AG09309 (cell line): ENCODE measurements around the gene LIMS2.

Experiments used
- DNase-seq: peaks from one replicate; pipeline ENCODE4 v3.0.0-alpha.2; 2010; ENCODE audit warnings: low read depth
- H3K4me3 ChIP-seq: 2 replicates; pipeline ENCODE4 v1.5.1; 2011; ENCODE audit warnings: mild to moderate bottlenecking, low read depth, low read length, moderate library complexity; ENCODE audit not compliant: control insufficient read depth
- CTCF ChIP-seq: IDR thresholded peaks from 2 replicates; pipeline ENCODE4 v1.5.1; 2011; ENCODE audit warnings: mild to moderate bottlenecking, low read depth, low read length, inconsistent platforms; ENCODE audit not compliant: insufficient read depth, control insufficient read depth; ENCODE audit errors: missing control alignments

LIMS2 gene

GRCh38 chr2:127658146-127658545, 17.2 kb downstream of the LIMS2 start:
- no peak overlapping the region for H3K4me3 ChIP-seq
- no peak for DNase-seq
- TF ChIP-seq CTCF: no peak

DNA sequence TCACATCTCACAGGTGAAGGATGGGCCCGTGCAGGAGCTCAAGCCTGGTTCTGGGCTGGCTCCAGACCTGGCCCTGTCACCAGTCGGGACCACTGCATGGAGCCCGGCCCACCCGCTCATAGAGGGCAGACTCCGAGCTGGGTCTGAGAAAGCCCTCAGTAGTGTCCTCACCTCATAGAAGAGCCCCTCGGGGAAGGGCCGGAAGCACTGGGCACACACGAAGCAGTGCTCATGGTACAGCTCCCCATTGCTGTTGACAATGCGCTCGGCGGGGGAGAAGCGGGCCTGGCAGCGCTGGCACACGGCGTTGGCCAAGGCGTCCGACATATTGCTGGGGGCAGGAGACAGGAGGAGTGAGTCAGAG, 18.1 kb downstream of the LIMS2 start:
- no peak for DNase-seq

GRCh38 chr2:127656569-127657231, 18.6 kb downstream of the LIMS2 start:
- H3K4me3 ChIP-seq: no peak overlapping the region
- TF ChIP-seq CTCF: no peak
- DNase-seq: no peak

More for the DNA sequence above, 18.1 kb downstream of the LIMS2 start:
- no peak overlapping the region for H3K4me3 ChIP-seq
- TF ChIP-seq CTCF: no peak

DNA sequence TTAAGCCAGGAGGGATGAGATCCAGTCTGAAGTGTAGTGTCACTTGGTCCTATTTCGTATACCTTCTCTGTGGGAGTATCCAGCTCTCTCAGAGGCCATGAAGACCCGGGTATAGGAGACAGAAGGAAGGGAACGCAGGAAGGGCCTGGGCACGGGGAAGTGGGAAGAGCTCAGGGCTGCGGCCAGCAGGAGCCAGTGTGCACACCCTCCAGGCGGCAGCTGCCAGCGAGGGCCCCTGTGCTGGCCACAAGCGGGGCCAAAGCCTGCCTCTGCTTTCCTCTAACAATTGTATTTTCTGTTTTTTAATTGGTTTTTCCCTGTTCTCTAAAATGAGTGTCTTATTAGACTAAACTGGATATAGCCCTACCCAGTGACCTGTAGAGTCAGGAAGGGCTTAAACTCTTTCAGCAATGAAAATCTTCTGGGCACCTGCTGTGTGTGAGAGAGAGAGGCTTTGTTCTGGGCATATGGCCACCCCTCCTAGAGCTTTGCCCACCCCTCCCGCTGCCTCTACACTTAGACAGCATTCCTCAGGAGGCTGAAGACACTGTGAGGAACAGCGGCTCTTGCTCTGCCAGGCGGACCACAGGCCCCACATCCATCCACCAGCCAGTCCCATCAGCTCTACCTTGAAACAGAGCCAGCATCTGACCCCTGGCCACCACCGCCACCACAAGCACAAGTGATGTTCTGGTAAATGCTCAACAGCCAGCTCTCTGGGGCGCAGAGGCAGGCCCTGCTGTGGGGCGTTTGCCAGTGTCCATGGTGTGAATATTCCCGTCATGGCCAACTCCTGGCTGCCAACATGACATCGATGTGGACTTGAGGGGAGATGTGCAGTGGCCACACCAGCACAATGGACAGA, 19.9 kb downstream of the LIMS2 start:
- no peak overlapping the region for H3K4me3 ChIP-seq
- TF ChIP-seq CTCF: no peak
- DNase-seq: no peak

DNA sequence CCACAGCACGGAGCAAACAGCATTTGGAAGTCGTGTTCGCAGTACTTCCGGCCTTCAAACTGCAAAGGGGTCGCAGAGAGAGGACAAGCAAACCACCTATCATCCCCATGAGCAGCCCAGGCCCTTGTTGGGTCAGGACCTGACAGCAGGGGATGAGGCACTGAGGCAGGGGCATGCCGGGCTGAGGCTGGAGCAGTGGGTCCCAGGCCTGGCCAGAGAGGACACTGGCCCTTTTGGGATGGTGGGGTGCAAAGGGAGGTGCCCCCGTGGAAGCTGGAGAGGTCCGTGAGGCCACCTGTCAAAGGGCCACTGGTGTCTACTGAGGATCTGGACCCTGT, 20.5 kb downstream of the LIMS2 start:
- no peak for TF ChIP-seq CTCF
- DNase-seq: no peak
- no peak overlapping the region for H3K4me3 ChIP-seq

DNA sequence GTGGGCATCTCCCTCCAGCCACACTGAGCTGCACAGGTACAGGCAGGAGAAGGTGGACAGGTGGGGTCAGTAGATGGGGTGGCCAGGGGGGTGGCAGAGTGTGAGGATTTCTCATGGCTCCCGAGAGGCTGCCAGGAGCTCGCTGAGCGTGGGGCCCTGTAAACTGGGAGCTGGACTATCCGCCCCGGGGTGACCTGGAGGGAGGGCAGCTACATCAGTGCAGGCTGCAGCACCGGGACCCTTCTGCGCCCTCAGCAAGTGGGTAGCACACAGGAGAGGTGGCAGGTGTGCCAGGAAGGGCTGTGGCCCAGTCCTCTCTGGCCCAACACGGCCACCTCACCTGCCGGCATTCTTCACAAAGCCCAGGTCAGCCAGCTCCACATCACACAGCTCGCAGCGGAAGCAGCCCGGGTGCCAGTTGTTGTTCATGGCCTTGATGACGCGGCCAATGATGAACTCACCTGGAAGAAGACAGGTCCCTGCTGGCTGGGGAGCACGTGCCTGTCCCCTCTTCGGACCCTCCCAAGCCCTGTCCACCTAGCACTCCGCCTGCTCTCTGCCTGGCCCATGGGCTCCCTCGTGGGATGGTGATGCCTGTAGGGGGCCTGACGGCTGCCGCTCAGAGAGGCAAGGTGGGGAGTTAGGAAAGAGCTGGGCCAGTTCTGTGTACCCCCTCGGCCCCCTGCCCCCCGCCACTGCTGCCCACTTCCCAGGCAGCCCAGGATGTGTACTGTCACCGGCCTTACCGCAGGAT, 21.1 kb downstream of the LIMS2 start:
- no peak for TF ChIP-seq CTCF
- H3K4me3 ChIP-seq: no peak overlapping the region
- no peak for DNase-seq
